ENCODE data around the gene ORC5.

DNA sequence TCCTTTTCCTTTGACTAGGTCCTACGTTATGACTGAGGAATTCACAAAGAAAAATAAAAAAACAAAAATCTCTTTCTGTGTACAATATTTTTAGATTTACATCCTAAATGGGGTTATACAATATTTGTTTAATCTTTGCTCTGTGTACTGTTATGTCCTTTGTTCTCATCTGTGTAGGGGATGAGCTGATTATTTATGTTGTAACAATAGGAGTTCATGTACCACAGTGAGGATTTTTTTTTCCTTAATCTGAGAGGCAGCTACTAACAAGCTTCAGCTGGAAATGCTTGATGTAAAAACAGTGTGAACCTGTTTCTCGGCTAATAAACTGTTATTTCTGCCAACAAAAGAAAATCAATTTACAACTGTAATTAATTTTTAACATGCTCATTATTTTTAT, 58.0 kb downstream of the ORC5 start:
- TF ChIP-seq ZNF217 (IDR thresholded peaks at IDR 0.05) (no peak), POLR2AphosphoS5 (IDR thresholded peaks at IDR 0.05; ENCODE audit: low read length) (no peak), POLR2A (IDR thresholded peaks at IDR 0.05; ENCODE audit: low read depth, low read length) (no peak)
- TF ChIP-seq, protein P1, sequence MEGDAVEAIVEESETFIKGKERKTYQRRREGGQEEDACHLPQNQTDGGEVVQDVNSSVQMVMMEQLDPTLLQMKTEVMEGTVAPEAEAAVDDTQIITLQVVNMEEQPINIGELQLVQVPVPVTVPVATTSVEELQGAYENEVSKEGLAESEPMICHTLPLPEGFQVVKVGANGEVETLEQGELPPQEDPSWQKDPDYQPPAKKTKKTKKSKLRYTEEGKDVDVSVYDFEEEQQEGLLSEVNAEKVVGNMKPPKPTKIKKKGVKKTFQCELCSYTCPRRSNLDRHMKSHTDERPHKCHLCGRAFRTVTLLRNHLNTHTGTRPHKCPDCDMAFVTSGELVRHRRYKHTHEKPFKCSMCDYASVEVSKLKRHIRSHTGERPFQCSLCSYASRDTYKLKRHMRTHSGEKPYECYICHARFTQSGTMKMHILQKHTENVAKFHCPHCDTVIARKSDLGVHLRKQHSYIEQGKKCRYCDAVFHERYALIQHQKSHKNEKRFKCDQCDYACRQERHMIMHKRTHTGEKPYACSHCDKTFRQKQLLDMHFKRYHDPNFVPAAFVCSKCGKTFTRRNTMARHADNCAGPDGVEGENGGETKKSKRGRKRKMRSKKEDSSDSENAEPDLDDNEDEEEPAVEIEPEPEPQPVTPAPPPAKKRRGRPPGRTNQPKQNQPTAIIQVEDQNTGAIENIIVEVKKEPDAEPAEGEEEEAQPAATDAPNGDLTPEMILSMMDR (IDR thresholded peaks at IDR 0.05 in 2 of 3, conservative IDR thresholded peaks at IDR 0.05 in 1 of 3; ENCODE audit: control insufficient read depth in 2 of 3, extremely low read depth in 1 of 3, insufficient read depth in 1 of 3, low read depth in 3 of 3, low read length in 3 of 3), result no peak
